ENCODE results near the gene BCAS3.

GRCh38 chr17:60792250-60792898, 114.7 kb downstream of the BCAS3 start:
- TF ChIP-seq EZH2 (IDR thresholded peaks at IDR 0.05; ENCODE audit: insufficient read depth, poor library complexity, severe bottlenecking) (no peak), EZH2phosphoT487 (IDR thresholded peaks at IDR 0.05; ENCODE audit: insufficient read depth, low read depth) (no peak)
